Measurements from ENCODE around the gene PRKAR2A.
"Not testable (repeated sequence)": the region's sequence is repeated elsewhere in the genome, so short reads cannot be mapped to it uniquely, and the experiment has no call there.

DNA sequence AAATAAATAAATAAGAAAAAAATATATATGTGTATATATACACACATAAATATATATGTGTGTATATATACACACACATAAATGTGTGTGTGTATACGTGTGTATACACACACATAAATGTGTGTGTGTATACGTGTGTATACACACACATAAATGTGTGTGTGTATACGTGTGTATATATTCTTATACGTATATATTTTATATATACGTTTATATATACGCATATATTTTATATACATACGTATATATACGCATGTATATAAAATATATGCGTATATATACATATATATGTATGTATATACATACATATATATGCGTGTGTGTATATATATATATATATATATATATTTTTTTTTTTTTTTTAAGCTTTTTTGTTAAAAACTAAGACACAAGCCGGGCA, 18.1 kb downstream of the PRKAR2A start:
- TF ChIP-seq, protein P1, sequence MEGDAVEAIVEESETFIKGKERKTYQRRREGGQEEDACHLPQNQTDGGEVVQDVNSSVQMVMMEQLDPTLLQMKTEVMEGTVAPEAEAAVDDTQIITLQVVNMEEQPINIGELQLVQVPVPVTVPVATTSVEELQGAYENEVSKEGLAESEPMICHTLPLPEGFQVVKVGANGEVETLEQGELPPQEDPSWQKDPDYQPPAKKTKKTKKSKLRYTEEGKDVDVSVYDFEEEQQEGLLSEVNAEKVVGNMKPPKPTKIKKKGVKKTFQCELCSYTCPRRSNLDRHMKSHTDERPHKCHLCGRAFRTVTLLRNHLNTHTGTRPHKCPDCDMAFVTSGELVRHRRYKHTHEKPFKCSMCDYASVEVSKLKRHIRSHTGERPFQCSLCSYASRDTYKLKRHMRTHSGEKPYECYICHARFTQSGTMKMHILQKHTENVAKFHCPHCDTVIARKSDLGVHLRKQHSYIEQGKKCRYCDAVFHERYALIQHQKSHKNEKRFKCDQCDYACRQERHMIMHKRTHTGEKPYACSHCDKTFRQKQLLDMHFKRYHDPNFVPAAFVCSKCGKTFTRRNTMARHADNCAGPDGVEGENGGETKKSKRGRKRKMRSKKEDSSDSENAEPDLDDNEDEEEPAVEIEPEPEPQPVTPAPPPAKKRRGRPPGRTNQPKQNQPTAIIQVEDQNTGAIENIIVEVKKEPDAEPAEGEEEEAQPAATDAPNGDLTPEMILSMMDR (IDR thresholded peaks at IDR 0.05; ENCODE audit: extremely low read depth in 1 of 2, insufficient read depth in 1 of 2, low read depth in 1 of 2, low read length in 2 of 2): not testable (repeated sequence)
- not testable (repeated sequence) for TF ChIP-seq POLR2A (IDR thresholded peaks at IDR 0.05; ENCODE audit: low read depth, low read length); MYC (IDR thresholded peaks at IDR 0.05; ENCODE audit: low read depth, low read length); FOS (IDR thresholded peaks at IDR 0.05; ENCODE audit: borderline replicate concordance, insufficient read depth, low read length); EZH2 (IDR thresholded peaks at IDR 0.05; ENCODE audit: borderline replicate concordance, low read depth, low read length, severe bottlenecking); POLR2AphosphoS5 (IDR thresholded peaks at IDR 0.05; ENCODE audit: insufficient read depth, low read depth, low read length); JUN (IDR thresholded peaks at IDR 0.05; ENCODE audit: borderline replicate concordance, insufficient read depth, insufficient read length, low read depth)
- TF ChIP-seq, protein P2, sequence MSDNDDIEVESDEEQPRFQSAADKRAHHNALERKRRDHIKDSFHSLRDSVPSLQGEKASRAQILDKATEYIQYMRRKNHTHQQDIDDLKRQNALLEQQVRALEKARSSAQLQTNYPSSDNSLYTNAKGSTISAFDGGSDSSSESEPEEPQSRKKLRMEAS (IDR thresholded peaks at IDR 0.05; ENCODE audit: insufficient read depth, insufficient read length): not testable (repeated sequence)

Data from endothelial cell of umbilical vein (primary cell).